HCEC 1CT (cell line): ENCODE measurements around the gene NELFCD.
"Not testable (repeated sequence)": the region's sequence is repeated elsewhere in the genome, so short reads cannot be mapped to it uniquely, and the experiment has no call there.

Experiments
- DNase-seq: peaks from one replicate; pipeline ENCODE4 v3.0.0-alpha.2; 2017

NELFCD gene

DNA sequence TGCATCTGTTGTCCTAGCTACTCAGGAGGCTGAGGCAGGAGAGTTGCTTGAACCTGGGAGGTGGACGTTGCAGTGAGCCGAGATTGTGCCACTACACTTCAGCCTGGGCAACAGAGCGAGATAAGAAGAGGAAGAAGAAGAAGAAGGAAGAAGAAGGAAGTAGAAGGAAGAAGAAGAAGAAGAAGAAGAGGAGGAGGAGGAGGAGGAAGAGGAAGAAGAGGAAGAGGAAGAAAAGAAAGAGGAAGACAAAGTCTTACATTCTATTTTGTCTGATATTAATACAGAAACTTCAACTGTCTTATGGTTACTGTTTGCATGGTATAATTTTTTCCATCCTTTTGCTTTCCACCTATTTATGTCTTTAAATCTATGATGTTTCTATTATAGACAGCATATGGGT is 7.2 kb upstream of the NELFCD start:
- DNase-seq: no peak

GRCh38 chr20:58975353-58975752 is 5.7 kb upstream of the NELFCD start:
- no peak for DNase-seq

DNA sequence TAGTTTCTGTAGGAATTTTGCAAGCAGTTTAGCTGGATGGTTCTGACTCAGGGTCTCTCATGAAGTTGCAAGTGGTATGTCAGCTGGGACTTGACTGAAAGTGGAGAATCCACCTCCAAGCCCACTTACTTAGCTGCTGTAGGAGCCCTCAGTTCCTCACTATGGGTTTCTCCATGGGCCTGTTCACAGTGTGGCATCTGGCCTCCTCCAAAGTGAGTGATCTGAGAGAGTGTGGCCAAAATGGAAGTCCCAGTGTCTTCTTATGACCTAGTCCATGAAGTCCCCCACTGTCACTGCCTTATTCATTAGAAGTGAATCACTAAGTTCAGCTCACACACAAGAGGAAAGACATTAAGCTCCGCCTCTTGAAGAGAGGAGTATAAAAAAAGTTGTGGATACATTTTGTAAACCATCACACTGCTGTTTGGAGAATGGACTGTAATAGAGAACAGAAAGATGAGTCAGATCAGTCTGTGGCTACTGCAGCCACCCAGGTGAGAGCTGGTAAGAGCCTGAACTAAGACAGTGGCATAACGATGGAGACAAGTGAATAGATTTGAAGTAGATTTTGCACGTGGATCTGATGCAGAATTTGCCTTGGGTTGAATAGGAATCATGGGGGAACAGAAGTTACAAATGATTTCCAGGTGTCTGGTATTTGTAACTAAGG is 4.9 kb upstream of the NELFCD start:
- no peak for DNase-seq

- DNase-seq: no peak
Measured at GRCh38 chr20:58978351-58979190, 2.5 kb upstream of the NELFCD start.

- DNase-seq: peak; percentile 19
Measured at GRCh38 chr20:58981628-58982364, 740 bp downstream of the NELFCD start.

DNA sequence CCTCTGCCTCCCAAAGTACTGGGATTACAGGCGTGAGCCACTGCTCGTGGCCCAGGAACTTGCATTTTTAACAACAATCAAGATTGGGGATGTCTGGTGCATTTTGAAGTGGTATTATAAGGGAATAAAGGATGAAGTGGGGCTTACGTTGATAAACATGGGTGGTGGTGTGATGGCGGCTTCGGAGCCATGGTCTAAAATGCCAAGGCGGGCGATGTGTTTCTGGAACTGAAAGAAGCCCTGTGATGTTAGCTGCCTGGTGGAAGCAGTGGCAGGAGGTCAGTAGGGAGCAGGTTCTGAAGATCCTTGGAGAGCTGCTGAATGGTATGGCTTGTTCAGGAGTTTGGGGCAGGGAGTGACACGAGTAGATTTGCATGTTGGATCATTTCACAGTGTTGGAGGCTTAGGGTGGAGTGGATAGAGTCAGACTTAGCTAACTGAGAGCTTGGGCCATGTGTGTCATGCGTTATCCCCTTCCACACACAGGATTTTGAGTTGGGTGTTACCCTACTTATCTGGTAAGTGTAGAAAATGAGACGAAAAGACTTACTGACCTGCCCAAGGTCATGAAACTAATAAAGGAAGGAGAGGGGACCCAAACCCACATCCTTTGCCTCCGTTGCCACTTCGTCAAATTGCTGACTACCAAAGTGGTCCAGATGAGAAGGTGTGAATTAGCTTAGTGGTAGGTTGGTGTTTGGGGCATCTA is 1.5 kb downstream of the NELFCD start:
- DNase-seq: no peak

GRCh38 chr20:58983115-58983468 is 2.0 kb downstream of the NELFCD start:
- not testable (repeated sequence) for DNase-seq

GRCh38 chr20:58984691-58985090 is 3.6 kb downstream of the NELFCD start:
- no peak for DNase-seq

- no peak for DNase-seq
Measured at GRCh38 chr20:58985656-58986055, 4.6 kb downstream of the NELFCD start.

DNA sequence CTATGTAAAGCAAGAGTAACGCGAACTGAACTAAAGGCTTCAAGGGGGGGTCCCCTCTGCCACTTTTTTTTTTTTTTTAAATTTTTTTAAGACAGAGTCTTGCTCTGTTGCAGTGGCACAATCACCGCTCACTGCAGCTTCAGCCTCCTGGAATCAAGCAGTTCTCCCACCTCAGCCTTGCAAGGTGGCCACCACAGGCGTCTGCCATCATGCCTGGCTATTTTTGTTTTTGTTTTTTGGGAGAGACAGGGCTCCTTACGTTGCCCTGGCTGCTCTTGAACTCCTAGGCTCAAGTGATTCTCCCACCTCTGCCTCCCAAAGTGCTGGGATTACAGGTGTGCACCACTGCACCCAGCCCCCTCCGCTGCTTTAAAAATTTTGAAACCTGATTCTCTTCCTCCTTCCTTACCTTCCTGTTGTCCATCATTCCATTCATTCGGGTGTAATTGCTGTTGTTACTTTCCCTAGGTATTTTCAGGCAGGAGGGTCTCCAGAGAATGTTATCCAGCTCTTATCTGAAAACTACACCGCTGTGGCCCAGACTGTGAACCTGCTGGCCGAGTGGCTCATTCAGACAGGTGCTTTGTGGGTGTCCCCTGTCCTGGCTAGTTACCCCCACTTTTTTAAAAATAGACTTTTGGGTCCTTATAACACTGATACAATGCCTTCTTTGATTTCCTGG is 5.4 kb downstream of the NELFCD start:
- no peak for DNase-seq

DNA sequence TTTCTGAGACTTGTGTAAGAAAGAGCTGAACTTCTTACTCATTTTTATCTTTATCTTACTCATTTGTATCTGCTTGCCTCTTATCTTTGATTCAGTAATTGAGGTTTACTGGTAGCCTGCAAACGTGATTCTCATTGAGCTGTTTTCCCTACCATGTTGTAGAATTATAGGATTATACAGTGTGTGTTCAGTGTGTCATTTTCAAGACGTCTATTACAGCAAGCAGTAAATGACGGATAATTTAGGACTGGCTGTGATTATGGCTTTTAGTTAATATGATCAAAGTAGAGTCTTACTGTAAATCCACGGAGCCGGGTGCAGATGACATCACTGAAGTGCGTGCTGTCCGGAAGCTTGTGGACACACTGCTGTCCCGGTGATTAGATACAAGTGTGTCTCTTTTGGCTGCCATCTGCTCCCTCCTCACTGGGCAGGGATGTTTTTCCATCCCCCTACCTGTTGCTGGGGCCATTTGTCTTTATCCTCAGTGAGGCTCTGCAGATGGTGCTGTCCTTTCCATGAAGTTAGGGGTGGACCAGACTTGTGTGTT is 6.0 kb downstream of the NELFCD start:
- no peak for DNase-seq

GRCh38 chr20:58987790-58988564 is 6.9 kb downstream of the NELFCD start:
- DNase-seq: no peak

DNA sequence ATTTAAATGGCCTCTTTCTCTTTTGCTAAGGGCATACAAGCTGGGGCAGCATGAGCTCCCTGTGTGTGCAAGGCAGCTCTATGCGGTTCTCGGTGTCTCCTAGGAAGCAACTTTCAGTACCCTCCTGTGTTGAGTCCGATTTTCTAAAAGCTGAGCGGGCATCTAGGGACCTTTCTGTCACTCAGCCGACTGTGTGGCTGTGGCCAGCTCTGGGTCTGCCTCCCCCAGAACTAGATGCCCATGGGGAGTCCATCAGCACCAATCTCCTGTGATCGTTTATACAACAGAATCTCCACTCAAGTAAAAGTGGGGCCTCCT is 7.5 kb downstream of the NELFCD start:
- DNase-seq: no peak

DNA sequence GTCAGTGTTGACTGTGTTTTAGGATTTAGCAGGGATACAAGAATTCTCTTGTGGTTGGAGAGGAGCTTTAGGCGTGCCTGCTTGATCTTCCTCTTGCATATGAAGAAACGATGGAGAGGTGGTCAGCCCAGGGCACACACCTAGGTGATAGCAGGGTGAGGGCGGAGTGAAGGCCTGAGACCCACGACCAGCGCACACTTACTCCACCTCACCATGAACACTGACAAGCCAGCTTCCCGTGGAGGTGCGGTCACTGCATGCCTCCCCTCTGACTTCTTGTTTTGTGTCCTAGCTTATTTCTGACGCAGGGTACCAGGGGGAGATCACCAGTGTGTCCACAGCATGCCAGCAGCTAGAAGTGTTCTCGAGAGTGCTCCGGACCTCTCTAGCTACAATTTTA is 8.1 kb downstream of the NELFCD start:
- no peak for DNase-seq

- DNase-seq: no peak
Measured at GRCh38 chr20:58990651-58991445, 9.8 kb downstream of the NELFCD start.

GRCh38 chr20:58991715-58992114 is 10.7 kb downstream of the NELFCD start:
- DNase-seq: no peak

- no peak for DNase-seq
Measured at GRCh38 chr20:58992911-58993310, 11.9 kb downstream of the NELFCD start.

DNA sequence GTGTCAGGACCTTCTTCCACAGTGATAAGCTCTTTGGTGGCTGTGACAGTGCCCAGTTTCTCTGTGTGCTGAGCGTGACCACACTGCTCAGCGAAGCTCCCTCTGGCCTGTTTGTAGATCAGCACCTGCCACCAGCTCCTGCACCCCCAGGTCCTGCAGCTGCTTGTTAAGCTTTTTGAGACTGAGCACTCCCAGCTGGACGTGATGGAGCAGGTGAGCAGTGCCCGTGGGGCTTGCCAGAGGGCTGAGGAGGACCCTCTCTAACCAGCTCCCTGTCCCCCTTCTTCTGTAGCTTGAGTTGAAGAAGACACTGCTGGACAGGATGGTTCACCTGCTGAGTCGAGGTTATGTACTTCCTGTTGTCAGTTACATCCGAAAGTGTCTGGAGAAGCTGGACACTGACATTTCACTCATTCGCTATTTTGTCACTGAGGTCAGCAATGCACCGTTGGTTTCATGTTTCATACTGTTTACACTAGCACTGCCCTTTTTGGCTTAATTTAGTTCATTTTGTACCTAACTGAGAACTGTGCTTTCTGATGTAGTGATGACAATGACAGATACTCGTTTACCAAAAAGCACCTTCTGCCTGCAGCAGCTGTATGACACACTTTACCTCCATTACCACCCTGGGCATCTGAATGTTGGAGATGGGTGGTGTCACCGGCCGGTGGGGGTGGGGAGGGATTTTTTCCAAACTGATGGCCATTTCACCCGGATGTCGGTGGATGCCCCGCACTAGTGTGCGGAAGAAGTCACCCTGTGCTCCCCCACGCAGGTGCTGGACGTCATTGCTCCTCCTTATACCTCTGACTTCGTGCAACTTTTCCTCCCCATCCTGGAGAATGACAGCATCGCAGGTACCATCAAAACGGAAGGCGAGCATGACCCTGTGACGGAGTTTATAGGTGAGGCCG is 12.5 kb downstream of the NELFCD start:
- DNase-seq: no peak

GRCh38 chr20:58994390-58995159 is 13.5 kb downstream of the NELFCD start:
- no peak for DNase-seq
